ENCODE results near the gene BOLA1. TPM values are rescaled to one million over a fixed set of nuclear protein-coding genes. Genes with fewer than 3 reads are reported as not detected.

BOLA1 gene
- total RNA-seq, 6 experiments from 2014 or later, result 5.3 to 8.9 (median 6.7) TPM

DNA sequence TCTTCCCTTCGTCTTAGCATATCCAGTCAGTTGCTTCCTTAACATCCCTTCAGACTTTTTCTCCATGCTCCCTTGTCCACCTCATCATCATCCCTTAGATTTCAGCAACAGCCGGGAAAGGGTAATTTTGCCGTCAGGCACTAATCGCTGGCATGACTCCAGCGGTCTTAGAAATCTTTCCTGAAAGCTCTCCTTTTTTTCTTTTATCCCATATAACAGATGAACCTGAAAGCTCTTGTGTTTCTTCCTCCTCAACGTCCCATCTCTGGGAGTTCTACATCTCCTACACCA, 10.4 kb upstream of the BOLA1 start:
- DNase-seq, result peak; percentile 54
- no peaks in the 10 kb centered on the region for H3K9me3 Mint-ChIP-seq
- TF ChIP-seq CTCF (IDR thresholded peaks at IDR 0.05), result no peak
- H3K4me3 Mint-ChIP-seq, result no peak overlapping the region
- H3K4me1 Mint-ChIP-seq (ENCODE audit: low read depth), result no peaks in the 10 kb centered on the region; the same call in none of the 2 replicates
- H3K27me3 Mint-ChIP-seq (ENCODE audit: insufficient read depth), result no peaks in the 10 kb centered on the region
- H3K27ac Mint-ChIP-seq, result no peak overlapping the region
- no peaks in the 10 kb centered on the region for H3K36me3 Mint-ChIP-seq (ENCODE audit: low read depth)

- Mint-ChIP-seq H3K27me3 (ENCODE audit: insufficient read depth) (peaks cover 1% of the 10 kb centered on the region; the same call in 1 of the 2 replicates), H3K4me3 (no peak overlapping the region), H3K27ac (no peak overlapping the region), H3K4me1 (ENCODE audit: low read depth) (peaks cover 14% of the 10 kb centered on the region), H3K9me3 (no peaks in the 10 kb centered on the region), H3K36me3 (ENCODE audit: low read depth) (no peaks in the 10 kb centered on the region)
- TF ChIP-seq CTCF (IDR thresholded peaks at IDR 0.05), result no peak
- DNase-seq, result no peak
Measured at GRCh38 chr1:149896575-149896974, 2.8 kb upstream of the BOLA1 start.

GRCh38 chr1:149903836-149904491, 4.6 kb downstream of the BOLA1 start:
- Mint-ChIP-seq H3K27me3 (ENCODE audit: insufficient read depth) (no peaks in the 10 kb centered on the region; the same call in 1 of the 2 replicates), H3K9me3 (no peaks in the 10 kb centered on the region), H3K4me3 (no peak overlapping the region), H3K4me1 (ENCODE audit: low read depth) (peaks cover 12% of the 10 kb centered on the region), H3K36me3 (ENCODE audit: low read depth) (peaks cover 7% of the 10 kb centered on the region; the same call in 1 of the 2 replicates), H3K27ac (no peak overlapping the region)
- no peak for TF ChIP-seq CTCF (IDR thresholded peaks at IDR 0.05)
- DNase-seq, result no peak

GRCh38 chr1:149906570-149907075, 7.3 kb downstream of the BOLA1 start:
- Mint-ChIP-seq H3K27ac (no peak overlapping the region; the same call in 1 of the 2 replicates), H3K4me1 (ENCODE audit: low read depth) (no peaks in the 10 kb centered on the region), H3K36me3 (ENCODE audit: low read depth) (peaks cover 15% of the 10 kb centered on the region), H3K27me3 (ENCODE audit: insufficient read depth) (no peaks in the 10 kb centered on the region; the same call in none of the 2 replicates), H3K9me3 (no peaks in the 10 kb centered on the region), H3K4me3 (no peak overlapping the region)
- DNase-seq, result no peak
- no peak for TF ChIP-seq CTCF (IDR thresholded peaks at IDR 0.05)

- Mint-ChIP-seq H3K4me3 (no peak overlapping the region), H3K9me3 (no peaks in the 10 kb centered on the region), H3K27me3 (ENCODE audit: insufficient read depth) (peaks cover 1% of the 10 kb centered on the region; the same call in 1 of the 2 replicates)
Measured at GRCh38 chr1:149914545-149914944, 15.2 kb downstream of the BOLA1 start.

More at GRCh38 chr1:149914545-149914944, 15.2 kb downstream of the BOLA1 start:
- no peak for TF ChIP-seq CTCF (IDR thresholded peaks at IDR 0.05)
- H3K36me3 Mint-ChIP-seq (ENCODE audit: low read depth), result peaks cover 21% of the 10 kb centered on the region
- no peak overlapping the region for H3K27ac Mint-ChIP-seq
- H3K4me1 Mint-ChIP-seq (ENCODE audit: low read depth), result peaks cover 25% of the 10 kb centered on the region
- no peak for DNase-seq

All from HFFc6 (cell line).